HUES6 (cell line): ENCODE measurements around the gene GALC.

Experiments used
- H3K27ac ChIP-seq: 2 replicates; pipeline ENCODE4 v1.7.0; 2013; ENCODE audit warnings: low read depth, mild to moderate bottlenecking, low read length, inconsistent platforms
- H3K27me3 ChIP-seq: 2 replicates; pipeline ENCODE4 v1.6.1; 2013; ENCODE audit warnings: low read length; ENCODE audit not compliant: control insufficient read depth, insufficient read depth
- H3K36me3 ChIP-seq: 2 replicates; pipeline ENCODE4 v1.6.1; 2013; ENCODE audit warnings: low read length; ENCODE audit not compliant: control insufficient read depth, insufficient read depth
- H3K4me1 ChIP-seq: 2 replicates; pipeline ENCODE4 v1.6.1; 2013; ENCODE audit warnings: low read length; ENCODE audit not compliant: control insufficient read depth, insufficient read depth
- H3K4me3 ChIP-seq: 2 replicates; pipeline ENCODE4 v1.5.1; 2013; ENCODE audit warnings: low read depth, low read length
- H3K9ac ChIP-seq: one replicate; pipeline ENCODE4 v1.6.1; 2013; ENCODE audit warnings: mild to moderate bottlenecking, low read length
- H3K9me3 ChIP-seq: 2 replicates; pipeline ENCODE4 v1.6.1; 2013; ENCODE audit warnings: low read depth, low read length; ENCODE audit not compliant: control insufficient read depth, insufficient read depth

Gene GALC

GRCh38 chr14:87992718-87993628, at the start of gene GALC:
TSS of gene GALC (minus strand) at chr14:87993182. CDS start at chr14:87993164, 18 bp downstream.
- peak within 1 kb of the TSS; percentile 86 for H3K4me3 ChIP-seq
- peak within 1 kb of the TSS; percentile 72 for H3K9ac ChIP-seq
- peaks cover 16% of the 10 kb centered on the region for H3K4me1 ChIP-seq
- H3K9me3 ChIP-seq: no peaks in the 10 kb centered on the region
- H3K27me3 ChIP-seq: no peaks in the 10 kb centered on the region
- peak within 1 kb of the TSS; percentile 57; the same call in 1 of the 2 replicates for H3K27ac ChIP-seq
- no peaks in the 10 kb centered on the region for H3K36me3 ChIP-seq

DNA sequence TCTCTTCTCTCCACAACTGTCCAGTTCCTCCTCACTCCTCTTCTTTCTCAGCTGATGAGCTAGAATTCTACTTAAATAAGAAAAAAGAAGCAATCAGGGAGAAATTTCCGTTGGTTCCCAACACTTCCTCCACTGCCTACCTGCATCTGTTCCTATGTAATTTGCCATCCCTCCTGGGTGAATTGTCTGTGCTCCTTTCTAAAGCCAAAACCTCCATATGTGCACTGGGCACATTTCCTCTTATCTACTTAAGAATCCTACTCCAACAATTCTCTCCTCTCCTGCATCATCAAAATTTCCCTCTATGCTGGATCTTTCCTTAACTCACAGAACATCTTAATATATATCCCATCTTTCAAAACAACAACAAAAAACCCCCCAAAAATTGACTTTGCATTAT, 47.2 kb upstream of the GALC start:
- no peak overlapping the region for H3K27ac ChIP-seq
- no peaks in the 10 kb centered on the region for H3K27me3 ChIP-seq
- H3K4me3 ChIP-seq: no peak overlapping the region
- H3K4me1 ChIP-seq: peaks cover 10% of the 10 kb centered on the region
- no peak overlapping the region for H3K9ac ChIP-seq
- no peaks in the 10 kb centered on the region for H3K9me3 ChIP-seq
- no peaks in the 10 kb centered on the region for H3K36me3 ChIP-seq

DNA sequence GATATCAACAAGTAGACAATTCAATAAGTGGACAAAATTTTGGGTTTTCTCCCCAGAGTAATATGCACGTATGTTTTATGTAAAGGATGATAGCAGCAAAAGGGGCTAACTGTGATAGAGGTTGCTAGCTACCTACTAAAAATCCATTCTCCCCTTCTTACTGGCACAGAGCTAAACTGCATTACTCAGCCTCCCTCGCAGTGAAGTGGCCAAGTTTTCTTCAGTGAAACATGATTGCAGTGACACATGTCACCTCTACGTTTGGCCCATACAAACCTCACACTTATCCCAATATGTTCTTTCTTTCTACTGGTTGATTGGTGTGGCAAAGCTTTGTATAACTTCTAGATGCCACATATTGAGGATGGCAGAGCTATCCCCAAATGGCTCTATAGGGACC, 46.2 kb upstream of the GALC start:
- no peaks in the 10 kb centered on the region for H3K36me3 ChIP-seq
- no peaks in the 10 kb centered on the region for H3K9me3 ChIP-seq
- H3K9ac ChIP-seq: no peak overlapping the region
- H3K4me1 ChIP-seq: peaks cover 10% of the 10 kb centered on the region
- no peak overlapping the region for H3K4me3 ChIP-seq
- no peak overlapping the region for H3K27ac ChIP-seq
- no peaks in the 10 kb centered on the region for H3K27me3 ChIP-seq

DNA sequence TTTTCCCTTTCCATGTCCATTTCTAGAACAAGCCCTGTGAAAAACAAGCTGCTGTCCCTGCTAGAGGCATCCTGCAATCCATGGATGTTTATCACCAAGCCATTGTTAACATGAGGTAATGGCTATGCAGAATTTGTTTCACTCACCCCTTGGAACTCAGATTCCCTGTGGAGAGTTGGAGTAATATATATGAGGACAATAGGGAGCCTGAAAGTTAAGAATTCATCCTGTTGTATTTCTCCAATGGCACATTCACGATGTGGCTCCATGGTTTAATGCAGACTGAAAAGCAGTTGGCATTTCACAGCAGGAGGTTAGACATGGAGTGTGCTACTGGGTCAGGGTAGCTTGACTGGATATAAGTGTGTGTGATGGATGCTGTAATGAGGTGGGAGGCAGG, 44.3 kb upstream of the GALC start:
- H3K4me3 ChIP-seq: no peak overlapping the region
- no peaks in the 10 kb centered on the region for H3K36me3 ChIP-seq

DNA sequence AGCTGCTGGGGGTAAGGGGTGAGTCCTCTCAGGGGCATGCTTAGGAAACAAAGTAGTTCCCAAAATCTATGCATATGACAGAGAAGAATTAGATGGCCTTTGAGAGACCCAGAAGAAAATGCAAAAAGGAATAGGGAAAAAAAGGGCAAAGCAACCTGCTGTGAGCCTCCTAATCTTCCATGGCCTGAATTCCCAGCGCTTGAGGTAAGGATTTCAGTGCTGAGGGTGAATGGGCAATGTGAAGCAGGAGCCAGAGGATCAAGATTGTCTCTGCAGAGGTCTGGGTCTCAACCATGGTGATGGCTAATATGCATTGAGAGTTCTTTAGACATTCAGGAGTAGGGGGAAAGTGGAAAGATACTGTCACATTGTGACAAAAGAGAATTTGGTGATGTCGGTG, 43.4 kb upstream of the GALC start:
- peaks cover 10% of the 10 kb centered on the region for H3K4me1 ChIP-seq
- no peaks in the 10 kb centered on the region for H3K9me3 ChIP-seq
- H3K27ac ChIP-seq: no peak overlapping the region
- H3K9ac ChIP-seq: no peak overlapping the region
- H3K27me3 ChIP-seq: no peaks in the 10 kb centered on the region
- no peaks in the 10 kb centered on the region for H3K36me3 ChIP-seq
- no peak overlapping the region for H3K4me3 ChIP-seq

More for the DNA sequence above, 44.3 kb upstream of the GALC start:
- no peaks in the 10 kb centered on the region for H3K27me3 ChIP-seq
- no peak overlapping the region for H3K27ac ChIP-seq
- H3K4me1 ChIP-seq: peaks cover 10% of the 10 kb centered on the region
- no peak overlapping the region for H3K9ac ChIP-seq
- H3K9me3 ChIP-seq: no peaks in the 10 kb centered on the region

DNA sequence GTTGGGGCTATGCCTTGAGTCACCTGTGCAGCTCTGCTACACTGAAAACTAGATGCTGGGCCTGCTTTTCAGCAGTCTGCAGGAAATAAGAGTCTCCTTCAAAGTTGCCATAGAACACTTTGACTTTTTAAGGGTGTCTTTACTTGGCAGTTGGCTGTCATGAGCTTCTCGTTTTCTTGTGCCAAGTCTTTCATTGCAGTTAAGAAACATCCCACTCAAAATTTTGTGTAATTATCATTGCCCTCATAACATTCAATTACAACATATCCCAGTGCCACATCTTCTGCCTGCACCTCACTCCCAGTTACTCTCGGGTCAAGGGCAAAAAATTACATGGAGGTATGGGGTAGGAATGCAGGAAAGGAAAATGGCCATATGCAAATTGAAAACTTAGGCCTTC, 41.1 kb upstream of the GALC start:
- Histone ChIP-seq H3K4me3 (no peak overlapping the region), H3K9me3 (no peaks in the 10 kb centered on the region), H3K36me3 (no peaks in the 10 kb centered on the region), H3K27me3 (no peaks in the 10 kb centered on the region), H3K4me1 (peaks cover 10% of the 10 kb centered on the region), H3K27ac (no peak overlapping the region), H3K9ac (no peak overlapping the region)

GRCh38 chr14:88032373-88032772, 39.4 kb upstream of the GALC start:
- Histone ChIP-seq H3K36me3 (no peaks in the 10 kb centered on the region), H3K9me3 (no peaks in the 10 kb centered on the region), H3K4me1 (peaks cover 10% of the 10 kb centered on the region), H3K4me3 (no peak overlapping the region), H3K9ac (no peak overlapping the region), H3K27ac (no peak overlapping the region), H3K27me3 (no peaks in the 10 kb centered on the region)

GRCh38 chr14:88030892-88031291, 37.9 kb upstream of the GALC start:
- H3K36me3 ChIP-seq: no peaks in the 10 kb centered on the region
- no peaks in the 10 kb centered on the region for H3K4me1 ChIP-seq
- H3K9ac ChIP-seq: no peak overlapping the region
- H3K27me3 ChIP-seq: no peaks in the 10 kb centered on the region
- H3K4me3 ChIP-seq: no peak overlapping the region
- no peaks in the 10 kb centered on the region for H3K9me3 ChIP-seq
- H3K27ac ChIP-seq: no peak overlapping the region

DNA sequence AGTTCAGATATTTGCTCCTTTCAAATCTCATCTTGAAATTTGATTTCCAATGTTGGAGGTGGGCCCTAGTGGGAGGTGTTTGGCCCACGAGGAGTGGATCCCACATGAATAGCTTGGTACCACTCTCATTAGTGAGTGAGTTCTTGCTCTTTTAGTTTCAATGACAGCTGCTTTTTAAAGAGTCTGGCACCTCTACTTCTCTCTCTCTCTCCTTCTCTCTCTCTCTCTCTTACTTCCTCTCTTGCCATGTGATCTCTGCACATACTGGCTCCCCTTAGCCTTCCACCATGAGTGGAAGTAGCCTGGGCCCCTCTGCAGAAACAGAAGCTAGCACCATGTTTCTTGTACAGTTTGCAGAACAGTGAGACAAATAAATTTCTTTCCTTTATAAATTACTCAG, 37.1 kb upstream of the GALC start:
- no peaks in the 10 kb centered on the region for H3K4me1 ChIP-seq
- H3K27me3 ChIP-seq: no peaks in the 10 kb centered on the region
- no peaks in the 10 kb centered on the region for H3K36me3 ChIP-seq
- H3K9ac ChIP-seq: no peak overlapping the region
- H3K9me3 ChIP-seq: no peaks in the 10 kb centered on the region
- H3K4me3 ChIP-seq: no peak overlapping the region
- no peak overlapping the region for H3K27ac ChIP-seq

DNA sequence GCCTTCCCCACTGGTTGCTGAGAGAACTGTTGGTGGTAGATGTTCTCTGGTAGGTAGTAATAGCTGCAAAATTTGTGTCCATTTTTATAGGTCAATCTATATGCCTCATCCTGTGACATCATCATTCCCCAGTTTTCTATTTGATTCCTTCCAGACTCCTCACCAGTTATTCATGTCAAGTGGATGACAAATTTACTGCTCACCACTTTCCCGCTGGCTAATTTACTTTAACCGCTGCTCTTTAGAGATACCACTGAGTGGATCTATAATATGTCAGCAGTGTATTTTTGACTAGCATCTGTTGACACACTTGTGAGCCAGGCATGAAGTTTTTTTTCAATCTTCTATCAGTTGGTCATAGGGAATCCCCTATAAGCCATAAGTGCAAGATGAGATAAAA, 36.5 kb upstream of the GALC start:
- Histone ChIP-seq H3K4me1 (no peaks in the 10 kb centered on the region), H3K9ac (no peak overlapping the region), H3K9me3 (no peaks in the 10 kb centered on the region), H3K4me3 (no peak overlapping the region), H3K27me3 (no peaks in the 10 kb centered on the region), H3K27ac (no peak overlapping the region), H3K36me3 (no peaks in the 10 kb centered on the region)

DNA sequence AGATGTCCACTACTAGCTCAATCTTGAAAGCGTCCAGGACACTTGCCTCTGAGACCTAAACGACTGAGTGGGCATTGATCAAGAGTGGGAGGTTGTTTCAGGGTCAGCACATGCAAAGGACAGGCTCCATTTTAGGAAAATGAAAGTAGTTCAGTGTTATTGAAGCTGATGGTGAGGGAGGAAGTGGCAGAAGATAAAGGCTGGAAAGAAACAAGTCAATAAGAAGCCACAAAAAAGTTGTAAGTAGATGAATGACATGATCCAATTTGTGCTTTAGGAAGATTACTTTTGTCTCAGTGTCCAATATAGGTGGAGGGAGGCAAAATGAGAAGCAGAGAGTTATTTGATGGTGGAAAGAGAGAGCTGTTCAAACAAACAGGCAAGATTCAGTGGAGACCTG, 33.9 kb upstream of the GALC start:
- no peaks in the 10 kb centered on the region for H3K36me3 ChIP-seq
- H3K9me3 ChIP-seq: no peaks in the 10 kb centered on the region
- H3K9ac ChIP-seq: no peak overlapping the region
- H3K27ac ChIP-seq: no peak overlapping the region
- peaks cover 12% of the 10 kb centered on the region for H3K4me1 ChIP-seq
- H3K4me3 ChIP-seq: no peak overlapping the region
- H3K27me3 ChIP-seq: no peaks in the 10 kb centered on the region
